CD8-positive, alpha-beta memory T cell (primary cell): ENCODE results near the gene AOPEP. TPM values are rescaled to one million over a fixed set of nuclear protein-coding genes. Genes with fewer than 3 reads are reported as not detected.
A peak's percentile ranks its signal among the peaks of the same experiment; 100 is the strongest.

Source experiments
- CTCF ChIA-PET: fragments of 350-600 bp; sonication (Branson Sonifier 250); formaldehyde crosslinking; loops from one replicate; lab custom pipeline; 2021; ENCODE audit warnings: antibody characterized with exemption; lab: Charles Lee
- POLR2A ChIA-PET: fragments of 350-600 bp; sonication (Branson Sonifier 250); formaldehyde crosslinking; loops from one replicate; lab custom pipeline; 2021; ENCODE audit warnings: antibody characterized with exemption; lab: Charles Lee
- DNase-seq, 5 donors: peaks; one replicate each; pipeline versions ENCODE4 v3.0.0 to v3.0.0-alpha.2; 2020 to 2022; ENCODE audit warnings: mixed read lengths in 1 of 5
- H3K27ac ChIP-seq: one replicate; pipeline ENCODE4 v1.7.0; 2013; ENCODE audit warnings: low read depth, mild to moderate bottlenecking, low read length, moderate library complexity
- H3K27me3 ChIP-seq: 2 replicates; pipeline ENCODE4 v1.7.0; 2013; ENCODE audit warnings: low read length, mild to moderate bottlenecking; ENCODE audit not compliant: insufficient read depth, poor library complexity, severe bottlenecking
- H3K36me3 ChIP-seq: 2 replicates; pipeline ENCODE4 v1.7.0; 2013; ENCODE audit warnings: mild to moderate bottlenecking, low read length, moderate library complexity; ENCODE audit not compliant: insufficient read depth
- H3K4me1 ChIP-seq: 2 replicates; pipeline ENCODE4 v1.7.0; 2013; ENCODE audit warnings: mild to moderate bottlenecking, low read length, moderate library complexity; ENCODE audit not compliant: insufficient read depth
- H3K4me3 ChIP-seq: 2 replicates; pipeline ENCODE4 v1.7.0; 2013; ENCODE audit warnings: mild to moderate bottlenecking, low read length
- H3K9me3 ChIP-seq: 2 replicates; pipeline ENCODE4 v1.7.0; 2013; ENCODE audit warnings: mild to moderate bottlenecking, low read length
- H3K27ac Mint-ChIP-seq, 8 donors: one replicate each; pipeline ENCODE4 v1.8.0; 2020 to 2021; ENCODE audit warnings: mixed read lengths in 8 of 8, mild to moderate bottlenecking in 6 of 8, inconsistent platforms in 3 of 8, moderate library complexity in 3 of 8
- H3K27me3 Mint-ChIP-seq, 2 donors: one replicate each; pipeline ENCODE4 v1.8.0; 2020 to 2021; ENCODE audit warnings: mixed read lengths in 2 of 2, mild to moderate bottlenecking in 1 of 2, moderate library complexity in 1 of 2
- H3K36me3 Mint-ChIP-seq, 3 donors: one replicate each; pipeline ENCODE4 v1.8.0; 2020 to 2021; ENCODE audit warnings: mixed read lengths in 3 of 3, inconsistent platforms in 1 of 3, mild to moderate bottlenecking in 1 of 3
- H3K4me1 Mint-ChIP-seq, 3 donors: one replicate each; pipeline ENCODE4 v1.8.0; 2020 to 2021; ENCODE audit warnings: mixed read lengths in 3 of 3, inconsistent platforms in 1 of 3, mild to moderate bottlenecking in 1 of 3
- H3K4me3 Mint-ChIP-seq, 7 donors: one replicate each; pipeline ENCODE4 v1.8.0; 2020 to 2021; ENCODE audit warnings: mixed read lengths in 7 of 7, mild to moderate bottlenecking in 6 of 7, moderate library complexity in 4 of 7, inconsistent platforms in 2 of 7
- H3K9me3 Mint-ChIP-seq, 5 donors: one replicate each; pipeline ENCODE4 v1.8.0; 2020 to 2022; ENCODE audit warnings: mixed read lengths in 5 of 5, mild to moderate bottlenecking in 3 of 5, moderate library complexity in 2 of 5, inconsistent platforms in 1 of 5
- polyA plus RNA-seq: library from polyadenylated mRNA; unstranded; fragments of 300-500 nt; fragmentation: Illumina TruSeq; gene quantifications from one replicate; pipeline ENCODE4 v1.2.3, GENCODE V29; 2021
- total RNA-seq, 2 experiments: library from RNA; stranded (reverse); gene quantifications; one replicate each; pipeline ENCODE4 v1.2.3, GENCODE V29; 2021

AOPEP gene
- total and polyA plus RNA-seq, 3 experiments from 2014 or later, result 4.2 to 7.1 (median 6.9) TPM

- Histone ChIP-seq H3K9me3 (no peaks in the 10 kb centered on the region), H3K27me3 (no peaks in the 10 kb centered on the region), H3K4me1 (no peaks in the 10 kb centered on the region), H3K4me3 (no peak overlapping the region), H3K27ac (no peak overlapping the region), H3K36me3 (peaks cover 4% of the 10 kb centered on the region)
- no peaks in the 10 kb centered on the region for H3K27me3 Mint-ChIP-seq
- H3K36me3 Mint-ChIP-seq, result peaks cover 4 to 32% (median 29%) of the 10 kb centered on the region in 3 donors
- no peak for DNase-seq
- H3K9me3 Mint-ChIP-seq, result no peaks in the 10 kb centered on the region
- no peak overlapping the region for H3K4me3 Mint-ChIP-seq
- CTCF ChIA-PET, result no interaction called here
- POLR2A ChIA-PET, result no interaction called here
- H3K27ac Mint-ChIP-seq, result no peak overlapping the region
- H3K4me1 Mint-ChIP-seq, result peaks cover 3 to 26% (median 10%) of the 10 kb centered on the region in 3 donors
Measured at GRCh38 chr9:94801234-94801633, 74.7 kb downstream of the AOPEP start.

GRCh38 chr9:94801681-94802080, 75.2 kb downstream of the AOPEP start:
- CTCF ChIA-PET, result no interaction called here
- peaks cover 3 to 30% (median 10%) of the 10 kb centered on the region in 3 donors for H3K4me1 Mint-ChIP-seq
- Histone ChIP-seq H3K27me3 (no peaks in the 10 kb centered on the region), H3K9me3 (no peaks in the 10 kb centered on the region), H3K4me1 (no peaks in the 10 kb centered on the region), H3K4me3 (no peak overlapping the region), H3K27ac (no peak overlapping the region), H3K36me3 (peaks cover 4% of the 10 kb centered on the region)
- POLR2A ChIA-PET, result no interaction called here
- H3K27ac Mint-ChIP-seq, result no peak overlapping the region
- DNase-seq, result no peak
- no peaks in the 10 kb centered on the region for H3K27me3 Mint-ChIP-seq
- H3K4me3 Mint-ChIP-seq, result no peak overlapping the region
- H3K36me3 Mint-ChIP-seq, result peaks cover 4 to 31% (median 31%) of the 10 kb centered on the region in 3 donors
- no peaks in the 10 kb centered on the region for H3K9me3 Mint-ChIP-seq

GRCh38 chr9:94802251-94802650, 75.8 kb downstream of the AOPEP start:
- ChIA-PET POLR2A (no interaction called here), CTCF (no interaction called here)
- Histone ChIP-seq H3K27me3 (no peaks in the 10 kb centered on the region), H3K9me3 (no peaks in the 10 kb centered on the region), H3K36me3 (peaks cover 7% of the 10 kb centered on the region), H3K4me1 (no peaks in the 10 kb centered on the region), H3K4me3 (no peak overlapping the region), H3K27ac (no peak overlapping the region)
- H3K36me3 Mint-ChIP-seq, result peaks cover 4 to 33% (median 32%) of the 10 kb centered on the region in 3 donors
- no peaks in the 10 kb centered on the region for H3K27me3 Mint-ChIP-seq
- H3K9me3 Mint-ChIP-seq, result no peaks in the 10 kb centered on the region
- no peak overlapping the region for H3K4me3 Mint-ChIP-seq
- H3K4me1 Mint-ChIP-seq, result peaks cover 3 to 30% (median 10%) of the 10 kb centered on the region in 3 donors
- H3K27ac Mint-ChIP-seq, result peak overlapping the region in 1 of 8 donors; percentile 14
- DNase-seq, result no peak

- H3K27me3 ChIP-seq, result no peaks in the 10 kb centered on the region
Measured at GRCh38 chr9:94802793-94803192, 76.3 kb downstream of the AOPEP start.

GRCh38 chr9:94804316-94804715, 77.8 kb downstream of the AOPEP start:
- POLR2A ChIA-PET, result no interaction called here

More at GRCh38 chr9:94802793-94803192, 76.3 kb downstream of the AOPEP start:
- Mint-ChIP-seq H3K36me3 (peaks cover 4 to 39% (median 37%) of the 10 kb centered on the region in 3 donors), H3K9me3 (no peaks in the 10 kb centered on the region), H3K27me3 (no peaks in the 10 kb centered on the region), H3K27ac (peak overlapping the region in 1 of 8 donors; percentile 37), H3K4me3 (no peak overlapping the region), H3K4me1 (peaks cover 3 to 30% (median 10%) of the 10 kb centered on the region in 3 donors)
- H3K4me3 ChIP-seq, result no peak overlapping the region
- H3K4me1 ChIP-seq, result no peaks in the 10 kb centered on the region
- ChIA-PET CTCF (no interaction called here), POLR2A (no interaction called here)
- DNase-seq, result no peak
- no peaks in the 10 kb centered on the region for H3K9me3 ChIP-seq
- peaks cover 11% of the 10 kb centered on the region for H3K36me3 ChIP-seq
- H3K27ac ChIP-seq, result no peak overlapping the region

GRCh38 chr9:94805051-94805489, 78.6 kb downstream of the AOPEP start:
- H3K4me1 Mint-ChIP-seq, result peaks cover 3 to 30% (median 10%) of the 10 kb centered on the region in 3 donors

More at GRCh38 chr9:94804316-94804715, 77.8 kb downstream of the AOPEP start:
- Histone ChIP-seq H3K36me3 (peaks cover 11% of the 10 kb centered on the region), H3K9me3 (no peaks in the 10 kb centered on the region), H3K4me1 (no peaks in the 10 kb centered on the region), H3K27me3 (no peaks in the 10 kb centered on the region), H3K4me3 (no peak overlapping the region), H3K27ac (no peak overlapping the region)
- Mint-ChIP-seq H3K36me3 (peaks cover 0 to 42% (median 38%) of the 10 kb centered on the region in 3 donors), H3K27ac (no peak overlapping the region), H3K4me1 (peaks cover 3 to 30% (median 10%) of the 10 kb centered on the region in 3 donors), H3K9me3 (no peaks in the 10 kb centered on the region), H3K4me3 (no peak overlapping the region), H3K27me3 (no peaks in the 10 kb centered on the region)
- CTCF ChIA-PET, result interaction anchor here (1.1 kb wide), 1 partner anchor 123 kb away, joined by 3 read pairs; no protein-coding TSS in a partner anchor
- DNase-seq, result no peak

GRCh38 chr9:94805585-94805984, 79.1 kb downstream of the AOPEP start:
- H3K9me3 Mint-ChIP-seq, result no peaks in the 10 kb centered on the region
- no peaks in the 10 kb centered on the region for H3K27me3 Mint-ChIP-seq
- Histone ChIP-seq H3K9me3 (no peaks in the 10 kb centered on the region), H3K4me1 (no peaks in the 10 kb centered on the region), H3K4me3 (no peak overlapping the region), H3K36me3 (peaks cover 11% of the 10 kb centered on the region), H3K27ac (no peak overlapping the region), H3K27me3 (no peaks in the 10 kb centered on the region)
- ChIA-PET POLR2A (no interaction called here), CTCF (no interaction called here)
- DNase-seq, result no peak
- H3K4me3 Mint-ChIP-seq, result no peak overlapping the region
- peak overlapping the region in 1 of 8 donors; percentile 34 for H3K27ac Mint-ChIP-seq
- peaks cover 0 to 37% (median 33%) of the 10 kb centered on the region in 3 donors for H3K36me3 Mint-ChIP-seq
- peaks cover 3 to 30% (median 10%) of the 10 kb centered on the region in 3 donors for H3K4me1 Mint-ChIP-seq

More at GRCh38 chr9:94805051-94805489, 78.6 kb downstream of the AOPEP start:
- Histone ChIP-seq H3K27me3 (no peaks in the 10 kb centered on the region), H3K27ac (no peak overlapping the region), H3K36me3 (peaks cover 11% of the 10 kb centered on the region), H3K4me1 (no peaks in the 10 kb centered on the region), H3K9me3 (no peaks in the 10 kb centered on the region), H3K4me3 (no peak overlapping the region)
- H3K9me3 Mint-ChIP-seq, result no peaks in the 10 kb centered on the region
- CTCF ChIA-PET, result interaction anchor here (1.1 kb wide), 1 partner anchor 124 kb away, joined by 3 read pairs; no protein-coding TSS in a partner anchor
- H3K27me3 Mint-ChIP-seq, result no peaks in the 10 kb centered on the region
- no peak overlapping the region for H3K4me3 Mint-ChIP-seq
- peaks cover 0 to 42% (median 38%) of the 10 kb centered on the region in 3 donors for H3K36me3 Mint-ChIP-seq
- DNase-seq, result no peak
- POLR2A ChIA-PET, result no interaction called here
- H3K27ac Mint-ChIP-seq, result peak overlapping the region in 1 of 8 donors; percentile 54

GRCh38 chr9:94806307-94806893, 79.9 kb downstream of the AOPEP start:
- Mint-ChIP-seq H3K27ac (peak overlapping the region in 4 of 8 donors; percentile 20 to 63 (median 46)), H3K4me3 (no peak overlapping the region), H3K9me3 (no peaks in the 10 kb centered on the region), H3K36me3 (peaks cover 0 to 30% (median 25%) of the 10 kb centered on the region in 3 donors), H3K4me1 (peaks cover 3 to 30% (median 10%) of the 10 kb centered on the region in 3 donors), H3K27me3 (no peaks in the 10 kb centered on the region)
- H3K4me1 ChIP-seq, result no peaks in the 10 kb centered on the region
- CTCF ChIA-PET, result no interaction called here
- POLR2A ChIA-PET, result no interaction called here
- no peaks in the 10 kb centered on the region for H3K27me3 ChIP-seq
- no peak overlapping the region for H3K4me3 ChIP-seq
- no peaks in the 10 kb centered on the region for H3K9me3 ChIP-seq
- no peak overlapping the region for H3K27ac ChIP-seq
- H3K36me3 ChIP-seq, result peaks cover 11% of the 10 kb centered on the region
- no peak for DNase-seq
